HG03432 (cell line): Measurements from ENCODE around the gene PRPF40A.
A peak's percentile ranks its signal among the peaks of the same experiment; 100 is the strongest.

Experiments
- ATAC-seq: cut with Tn5 transposase; IDR thresholded peaks from one replicate; pipeline ENCODE4 v1.9.1; 2021; ENCODE audit warnings: mild to moderate bottlenecking, moderate library complexity; ENCODE audit not compliant: unreplicated experiment

PRPF40A gene

GRCh38 chr2:152620985-152621384, 96.3 kb downstream of the PRPF40A start:
- ATAC-seq = no peak

- no peak for ATAC-seq
Measured at GRCh38 chr2:152620208-152620607, 97.1 kb downstream of the PRPF40A start.

- no peak for ATAC-seq
Measured at GRCh38 chr2:152618193-152618564, 99.1 kb downstream of the PRPF40A start.

- no peak for ATAC-seq
Measured at GRCh38 chr2:152617456-152618192, 99.6 kb downstream of the PRPF40A start.

- ATAC-seq = no peak
Measured at GRCh38 chr2:152615177-152615576, 102.1 kb downstream of the PRPF40A start.

- ATAC-seq = no peak
Measured at GRCh38 chr2:152613235-152613634, 104.0 kb downstream of the PRPF40A start.

GRCh38 chr2:152611458-152612231, 105.6 kb downstream of the PRPF40A start:
- ATAC-seq = peak; percentile 92

- ATAC-seq = no peak
Measured at GRCh38 chr2:152609699-152610098, 107.6 kb downstream of the PRPF40A start.

GRCh38 chr2:152609154-152609553, 108.1 kb downstream of the PRPF40A start:
- no peak for ATAC-seq

- no peak for ATAC-seq
Measured at GRCh38 chr2:152607793-152608300, 109.4 kb downstream of the PRPF40A start.

GRCh38 chr2:152606941-152607340, 110.3 kb downstream of the PRPF40A start:
- ATAC-seq = no peak

GRCh38 chr2:152606081-152606480, 111.2 kb downstream of the PRPF40A start:
- no peak for ATAC-seq

GRCh38 chr2:152603166-152603565, 114.1 kb downstream of the PRPF40A start:
- ATAC-seq = no peak

- ATAC-seq = no peak
Measured at GRCh38 chr2:152602750-152603149, 114.5 kb downstream of the PRPF40A start.
